Activated effector memory CD4-positive, alpha-beta T cell treated with anti-CD3 and anti-CD28 coated beads, Interleukin-2, amount 50 U/mL, for 16 hours (primary cell): ENCODE data around the gene UBXN6.
A peak's percentile ranks its signal among the peaks of the same experiment; 100 is the strongest.

Source experiments
- DNase-seq: peaks from one replicate; pipeline ENCODE4 v3.0.0-alpha.2; 2020

The UBXN6 gene

DNA sequence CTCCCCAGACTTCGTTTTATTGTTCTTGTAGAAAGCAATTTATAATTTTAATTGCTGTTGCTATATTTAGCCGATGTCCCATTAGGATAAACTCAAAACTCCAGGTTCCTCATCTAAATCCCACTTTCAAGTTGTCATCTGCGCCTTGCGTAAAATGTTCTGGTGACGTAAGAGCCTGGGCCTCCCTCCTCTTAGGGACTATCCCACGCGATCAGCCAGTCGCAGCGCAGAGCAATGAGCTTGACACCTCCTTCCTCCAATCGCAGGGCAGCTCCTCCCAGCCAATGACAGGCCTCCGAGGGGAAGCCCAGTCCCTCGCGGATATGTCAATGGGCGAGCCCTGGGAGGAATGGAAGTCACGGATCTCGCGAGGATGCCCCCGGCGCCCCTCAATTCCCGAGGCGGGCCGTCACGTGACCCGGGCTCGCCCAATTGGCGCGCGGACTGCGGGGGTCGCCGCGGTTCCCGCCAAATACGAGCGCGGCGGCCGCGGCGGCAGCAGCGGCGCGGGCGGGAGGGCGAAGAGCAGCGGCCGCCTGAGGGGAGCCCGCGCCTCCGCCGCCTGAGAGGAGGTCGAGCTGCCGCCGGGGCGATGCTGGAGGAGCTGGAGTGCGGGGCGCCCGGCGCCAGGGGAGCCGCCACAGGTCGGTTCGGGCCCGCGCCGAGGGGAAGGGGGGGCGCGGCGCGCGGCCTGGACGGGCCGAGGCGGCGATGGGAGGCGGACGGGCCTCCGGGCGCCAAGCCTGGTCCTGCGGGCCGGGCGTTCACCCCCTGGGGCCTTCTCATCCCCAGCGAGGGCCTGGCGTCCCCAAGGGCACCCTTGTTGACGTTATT lies 55.2 kb downstream of the UBXN6 start, which contains the start of gene CHAF1A:
CHAF1A (plus strand) TSS at position 470 of the 834 bp plus-strand sequence; CDS start at position 593, 123 bp downstream.
- DNase-seq, result peak; percentile 100

DNA sequence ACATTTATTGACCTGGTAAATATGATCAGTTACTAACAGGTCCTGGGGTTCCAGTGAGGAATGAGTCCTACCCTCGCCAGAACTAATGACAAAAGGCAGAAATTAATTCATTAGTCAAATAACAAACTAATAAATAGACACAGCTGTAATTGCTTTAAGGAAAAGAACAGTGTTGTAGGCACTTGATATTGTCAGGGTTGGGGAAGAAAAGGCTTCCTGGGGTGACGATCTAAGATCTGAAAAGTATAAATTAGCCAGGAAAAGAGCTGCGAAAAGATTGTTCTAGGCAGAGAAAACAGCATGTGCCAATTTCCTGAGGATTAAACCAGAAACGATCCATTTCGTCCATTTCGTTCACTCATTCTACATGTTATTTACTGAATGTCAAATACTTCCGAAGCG lies 55.8 kb downstream of the UBXN6 start:
- no peak for DNase-seq

DNA sequence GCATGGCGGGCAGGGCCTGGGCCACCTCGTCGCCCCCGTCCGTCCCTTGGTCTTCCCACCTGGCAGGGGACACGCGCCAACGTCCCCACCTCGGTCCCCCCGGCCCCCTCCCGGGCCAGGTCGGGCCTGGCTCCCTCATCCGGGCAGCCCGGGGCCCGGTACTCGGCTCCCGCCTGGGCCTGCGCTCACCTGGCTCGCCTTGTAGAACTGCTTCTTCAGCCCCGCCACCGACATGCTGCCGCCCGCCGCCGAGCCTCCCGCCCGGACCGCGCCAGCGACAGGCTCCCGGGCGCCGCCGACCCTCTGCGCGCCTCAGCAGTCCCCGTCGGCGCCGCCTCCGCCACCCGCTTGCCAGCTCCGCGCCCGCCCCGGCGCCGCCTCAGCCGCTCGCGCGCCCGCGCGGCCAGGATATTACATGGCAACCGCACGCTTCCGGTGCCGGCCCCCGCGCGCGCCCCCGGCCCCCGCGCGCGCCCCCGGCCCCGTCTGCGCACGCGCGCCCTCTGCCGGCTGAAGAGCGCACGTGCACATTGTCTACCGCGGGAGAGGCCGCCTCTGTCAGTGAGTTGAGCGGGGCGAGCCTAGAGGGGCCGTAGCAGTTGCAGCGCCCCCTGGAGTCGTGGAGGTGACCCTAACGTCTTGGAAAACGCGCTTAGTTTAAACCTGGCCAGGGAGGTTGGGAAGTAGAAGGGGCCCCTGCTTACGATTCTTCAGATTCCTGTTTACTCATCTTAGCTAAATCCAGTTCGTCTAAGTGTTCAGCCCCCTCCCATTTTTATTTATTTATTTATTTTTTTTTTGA lies 57.3 kb downstream of the UBXN6 start, which contains the start of gene SH3GL1:
SH3GL1 (minus strand) TSS at position 413 of the 802 bp plus-strand sequence; CDS start at position 234, 179 bp downstream.
- peak; percentile 98 for DNase-seq

DNA sequence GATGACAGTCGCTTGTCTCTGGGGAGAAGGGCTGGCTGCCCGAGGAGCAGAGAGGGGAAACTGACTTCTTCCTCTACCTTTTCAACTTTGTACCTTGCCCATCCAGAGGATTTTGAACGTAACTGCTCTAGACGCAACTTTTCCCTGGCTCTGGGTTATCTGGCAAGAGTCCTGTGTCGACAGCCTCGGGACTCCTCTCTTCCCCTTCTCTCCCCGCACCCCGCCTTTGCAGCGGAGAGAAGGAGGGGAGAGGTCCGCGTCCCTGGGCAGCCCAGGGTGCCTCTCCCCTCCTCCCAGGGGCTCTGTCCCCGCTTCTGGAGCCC lies 57.8 kb downstream of the UBXN6 start:
- DNase-seq, result no peak

DNA sequence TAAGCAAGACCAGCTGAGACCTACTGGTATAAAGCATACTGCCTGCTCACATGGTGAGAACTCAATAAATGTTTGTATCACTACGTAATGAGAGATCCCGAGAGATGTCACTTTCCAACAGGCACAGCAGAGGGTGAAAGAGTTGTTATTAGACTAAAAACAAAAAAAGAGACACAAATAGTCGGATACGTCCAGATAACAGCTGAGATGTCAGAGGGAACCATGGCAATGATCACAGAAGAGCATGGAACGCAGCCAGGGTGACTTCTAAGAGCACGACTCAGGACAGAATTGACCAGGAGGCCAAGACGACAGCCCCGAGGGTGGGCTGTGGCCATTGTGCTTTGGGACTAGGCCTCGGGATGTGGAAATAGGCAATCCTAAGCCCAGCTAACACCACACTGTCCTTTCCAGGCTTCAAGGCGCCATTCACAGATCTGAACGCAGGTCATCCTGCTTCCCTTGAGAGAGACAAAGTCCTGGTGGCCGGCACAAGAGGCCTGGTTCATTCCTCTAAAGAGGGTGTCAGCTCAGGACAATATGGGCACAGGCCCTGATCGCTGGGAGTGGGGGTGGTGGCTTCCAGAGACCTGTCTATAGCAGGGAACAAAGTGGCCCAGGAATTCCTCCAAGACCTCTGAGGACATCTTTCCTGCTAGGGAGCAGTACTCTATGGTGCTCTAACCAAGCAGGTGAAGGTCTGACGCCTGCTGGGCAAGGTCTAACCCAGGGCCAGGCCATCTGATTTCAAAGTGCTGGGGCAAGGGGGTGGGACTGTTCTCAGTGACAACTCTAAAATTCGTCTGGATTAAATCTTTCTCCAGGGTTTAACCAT lies 60.4 kb downstream of the UBXN6 start:
- no peak for DNase-seq
